HL-60 (cell line): Measurements from ENCODE around the gene ANXA11.

Experiments used
- CTCF ChIP-seq: IDR thresholded peaks from one replicate; pipeline ENCODE4 v1.5.1; 2011; ENCODE audit warnings: low read length, control low read depth, inconsistent platforms; ENCODE audit not compliant: insufficient read depth
- GABPA ChIP-seq: IDR thresholded peaks from 2 replicates; pipeline ENCODE4 v1.6.1; 2012; ENCODE audit warnings: low read depth
- POLR2AphosphoS5 ChIP-seq: IDR thresholded peaks from 2 replicates; pipeline ENCODE4 v1.6.1; 2012; ENCODE audit warnings: low read depth
- SPI1 ChIP-seq: IDR thresholded peaks from 2 replicates; pipeline ENCODE4 v1.6.1; 2012; ENCODE audit warnings: low read depth, mild to moderate bottlenecking, borderline replicate concordance
- TF ChIP-seq, protein P1 (sequence below): IDR thresholded peaks from 2 replicates; pipeline ENCODE4 v1.6.1; 2012; ENCODE audit warnings: low read depth; ENCODE audit not compliant: insufficient replicate concordance

- TF ChIP-seq CTCF (no peak), POLR2AphosphoS5 (no peak), SPI1 (no peak), GABPA (no peak)
- TF ChIP-seq, protein P1, sequence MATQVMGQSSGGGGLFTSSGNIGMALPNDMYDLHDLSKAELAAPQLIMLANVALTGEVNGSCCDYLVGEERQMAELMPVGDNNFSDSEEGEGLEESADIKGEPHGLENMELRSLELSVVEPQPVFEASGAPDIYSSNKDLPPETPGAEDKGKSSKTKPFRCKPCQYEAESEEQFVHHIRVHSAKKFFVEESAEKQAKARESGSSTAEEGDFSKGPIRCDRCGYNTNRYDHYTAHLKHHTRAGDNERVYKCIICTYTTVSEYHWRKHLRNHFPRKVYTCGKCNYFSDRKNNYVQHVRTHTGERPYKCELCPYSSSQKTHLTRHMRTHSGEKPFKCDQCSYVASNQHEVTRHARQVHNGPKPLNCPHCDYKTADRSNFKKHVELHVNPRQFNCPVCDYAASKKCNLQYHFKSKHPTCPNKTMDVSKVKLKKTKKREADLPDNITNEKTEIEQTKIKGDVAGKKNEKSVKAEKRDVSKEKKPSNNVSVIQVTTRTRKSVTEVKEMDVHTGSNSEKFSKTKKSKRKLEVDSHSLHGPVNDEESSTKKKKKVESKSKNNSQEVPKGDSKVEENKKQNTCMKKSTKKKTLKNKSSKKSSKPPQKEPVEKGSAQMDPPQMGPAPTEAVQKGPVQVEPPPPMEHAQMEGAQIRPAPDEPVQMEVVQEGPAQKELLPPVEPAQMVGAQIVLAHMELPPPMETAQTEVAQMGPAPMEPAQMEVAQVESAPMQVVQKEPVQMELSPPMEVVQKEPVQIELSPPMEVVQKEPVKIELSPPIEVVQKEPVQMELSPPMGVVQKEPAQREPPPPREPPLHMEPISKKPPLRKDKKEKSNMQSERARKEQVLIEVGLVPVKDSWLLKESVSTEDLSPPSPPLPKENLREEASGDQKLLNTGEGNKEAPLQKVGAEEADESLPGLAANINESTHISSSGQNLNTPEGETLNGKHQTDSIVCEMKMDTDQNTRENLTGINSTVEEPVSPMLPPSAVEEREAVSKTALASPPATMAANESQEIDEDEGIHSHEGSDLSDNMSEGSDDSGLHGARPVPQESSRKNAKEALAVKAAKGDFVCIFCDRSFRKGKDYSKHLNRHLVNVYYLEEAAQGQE: no peak
Measured at GRCh38 chr10:80159166-80159873, 46.0 kb downstream of the ANXA11 start.
